ENCODE data around the gene FOXL1. TPM values are rescaled to one million over a fixed set of nuclear protein-coding genes. Genes with fewer than 3 reads are reported as not detected.

FOXL1 gene
- total RNA-seq, 1 donor from 2014 or later: under 0.01 TPM

GRCh38 chr16:86566966-86567700, 11.2 kb upstream of the FOXL1 start:
- peaks cover 8 to 10% (median 9%) of the 10 kb centered on the region in 3 donors for H3K4me1 ChIP-seq (ENCODE audit: control insufficient read depth in 3 of 3, insufficient read depth in 3 of 3, low read length in 3 of 3)
- H3K9me3 ChIP-seq (ENCODE audit: control insufficient read depth in 3 of 3, low read length in 3 of 3): no peaks in the 10 kb centered on the region
- peak overlapping the region in 2 of 3 donors; percentile 43 to 45 for H3K4me3 ChIP-seq (ENCODE audit: low read length in 3 of 3)
- peaks cover 67 to 88% (median 73%) of the 10 kb centered on the region in 3 donors for H3K27me3 ChIP-seq (ENCODE audit: control insufficient read depth in 3 of 3, insufficient read depth in 3 of 3, low read length in 3 of 3)
- H3K9ac ChIP-seq (ENCODE audit: low read depth in 1 of 3, low read length in 3 of 3): peak overlapping the region in 1 of 3 donors; percentile 25
- peak overlapping the region; percentile 30 for H3K27ac ChIP-seq (ENCODE audit: low read depth, low read length)
- H3K36me3 ChIP-seq (ENCODE audit: control insufficient read depth in 3 of 3, insufficient read depth in 3 of 3, low read length in 3 of 3): no peaks in the 10 kb centered on the region

GRCh38 chr16:86567701-86568581, 10.4 kb upstream of the FOXL1 start:
- Histone ChIP-seq H3K9ac (ENCODE audit: low read depth in 1 of 3, low read length in 3 of 3) (peak overlapping the region in 2 of 3 donors; percentile 45 to 57), H3K4me3 (ENCODE audit: low read length in 3 of 3) (peak overlapping the region in 1 of 3 donors; percentile 43), H3K9me3 (ENCODE audit: control insufficient read depth in 3 of 3, low read length in 3 of 3) (no peaks in the 10 kb centered on the region), H3K4me1 (ENCODE audit: control insufficient read depth in 3 of 3, insufficient read depth in 3 of 3, low read length in 3 of 3) (peaks cover 8 to 10% (median 9%) of the 10 kb centered on the region in 3 donors), H3K27ac (ENCODE audit: low read depth, low read length) (peak overlapping the region; percentile 30), H3K27me3 (ENCODE audit: control insufficient read depth in 3 of 3, insufficient read depth in 3 of 3, low read length in 3 of 3) (peaks cover 74 to 91% (median 79%) of the 10 kb centered on the region in 3 donors), H3K36me3 (ENCODE audit: control insufficient read depth in 3 of 3, insufficient read depth in 3 of 3, low read length in 3 of 3) (no peaks in the 10 kb centered on the region)

GRCh38 chr16:86568677-86569623, 9.4 kb upstream of the FOXL1 start:
- Histone ChIP-seq H3K27ac (ENCODE audit: low read depth, low read length) (no peak overlapping the region), H3K27me3 (ENCODE audit: control insufficient read depth in 3 of 3, insufficient read depth in 3 of 3, low read length in 3 of 3) (peaks cover 78 to 92% (median 88%) of the 10 kb centered on the region in 3 donors), H3K4me1 (ENCODE audit: control insufficient read depth in 3 of 3, insufficient read depth in 3 of 3, low read length in 3 of 3) (peaks cover 3 to 9% (median 7%) of the 10 kb centered on the region in 3 donors), H3K9ac (ENCODE audit: low read depth in 1 of 3, low read length in 3 of 3) (peak overlapping the region in 2 of 3 donors; percentile 45 to 57), H3K4me3 (ENCODE audit: low read length in 3 of 3) (peak overlapping the region in 2 of 3 donors; percentile 49), H3K9me3 (ENCODE audit: control insufficient read depth in 3 of 3, low read length in 3 of 3) (no peaks in the 10 kb centered on the region), H3K36me3 (ENCODE audit: control insufficient read depth in 3 of 3, insufficient read depth in 3 of 3, low read length in 3 of 3) (no peaks in the 10 kb centered on the region)

- no peaks in the 10 kb centered on the region for H3K9me3 ChIP-seq (ENCODE audit: control insufficient read depth in 3 of 3, low read length in 3 of 3)
- no peak overlapping the region for H3K27ac ChIP-seq (ENCODE audit: low read depth, low read length)
- H3K4me1 ChIP-seq (ENCODE audit: control insufficient read depth in 3 of 3, insufficient read depth in 3 of 3, low read length in 3 of 3): peaks cover 3 to 6% (median 4%) of the 10 kb centered on the region in 3 donors
- H3K9ac ChIP-seq (ENCODE audit: low read depth in 1 of 3, low read length in 3 of 3): no peak overlapping the region
- peaks cover 78 to 92% (median 88%) of the 10 kb centered on the region in 3 donors for H3K27me3 ChIP-seq (ENCODE audit: control insufficient read depth in 3 of 3, insufficient read depth in 3 of 3, low read length in 3 of 3)
- H3K36me3 ChIP-seq (ENCODE audit: control insufficient read depth in 3 of 3, insufficient read depth in 3 of 3, low read length in 3 of 3): no peaks in the 10 kb centered on the region
- no peak overlapping the region for H3K4me3 ChIP-seq (ENCODE audit: low read length in 3 of 3)
Measured at GRCh38 chr16:86569701-86570447, 8.5 kb upstream of the FOXL1 start.

- peak overlapping the region in 1 of 3 donors; percentile 50 for H3K9ac ChIP-seq (ENCODE audit: low read depth in 1 of 3, low read length in 3 of 3)
- H3K27ac ChIP-seq (ENCODE audit: low read depth, low read length): no peak overlapping the region
- H3K9me3 ChIP-seq (ENCODE audit: control insufficient read depth in 3 of 3, low read length in 3 of 3): no peaks in the 10 kb centered on the region
Measured at GRCh38 chr16:86570558-86571529, 7.5 kb upstream of the FOXL1 start.

GRCh38 chr16:86571530-86571915, 6.8 kb upstream of the FOXL1 start:
- peaks cover 0 to 14% (median 12%) of the 10 kb centered on the region in 3 donors for H3K4me1 ChIP-seq (ENCODE audit: control insufficient read depth in 3 of 3, insufficient read depth in 3 of 3, low read length in 3 of 3)
- H3K27ac ChIP-seq (ENCODE audit: low read depth, low read length): no peak overlapping the region
- no peaks in the 10 kb centered on the region for H3K36me3 ChIP-seq (ENCODE audit: control insufficient read depth in 3 of 3, insufficient read depth in 3 of 3, low read length in 3 of 3)
- H3K9me3 ChIP-seq (ENCODE audit: control insufficient read depth in 3 of 3, low read length in 3 of 3): no peaks in the 10 kb centered on the region
- peaks cover 80 to 94% (median 88%) of the 10 kb centered on the region in 3 donors for H3K27me3 ChIP-seq (ENCODE audit: control insufficient read depth in 3 of 3, insufficient read depth in 3 of 3, low read length in 3 of 3)
- H3K9ac ChIP-seq (ENCODE audit: low read depth in 1 of 3, low read length in 3 of 3): peak overlapping the region in 1 of 3 donors; percentile 50
- H3K4me3 ChIP-seq (ENCODE audit: low read length in 3 of 3): no peak overlapping the region

More at GRCh38 chr16:86570558-86571529, 7.5 kb upstream of the FOXL1 start:
- Histone ChIP-seq H3K36me3 (ENCODE audit: control insufficient read depth in 3 of 3, insufficient read depth in 3 of 3, low read length in 3 of 3) (no peaks in the 10 kb centered on the region), H3K4me3 (ENCODE audit: low read length in 3 of 3) (peak overlapping the region in 1 of 3 donors; percentile 22), H3K4me1 (ENCODE audit: control insufficient read depth in 3 of 3, insufficient read depth in 3 of 3, low read length in 3 of 3) (peaks cover 0 to 11% (median 10%) of the 10 kb centered on the region in 3 donors), H3K27me3 (ENCODE audit: control insufficient read depth in 3 of 3, insufficient read depth in 3 of 3, low read length in 3 of 3) (peaks cover 78 to 92% (median 86%) of the 10 kb centered on the region in 3 donors)

- Histone ChIP-seq H3K9ac (ENCODE audit: low read depth in 1 of 3, low read length in 3 of 3) (no peak overlapping the region), H3K27me3 (ENCODE audit: control insufficient read depth in 3 of 3, insufficient read depth in 3 of 3, low read length in 3 of 3) (peaks cover 84 to 95% (median 90%) of the 10 kb centered on the region in 3 donors), H3K9me3 (ENCODE audit: control insufficient read depth in 3 of 3, low read length in 3 of 3) (no peaks in the 10 kb centered on the region), H3K27ac (ENCODE audit: low read depth, low read length) (no peak overlapping the region), H3K4me1 (ENCODE audit: control insufficient read depth in 3 of 3, insufficient read depth in 3 of 3, low read length in 3 of 3) (peaks cover 2 to 14% (median 12%) of the 10 kb centered on the region in 3 donors), H3K36me3 (ENCODE audit: control insufficient read depth in 3 of 3, insufficient read depth in 3 of 3, low read length in 3 of 3) (no peaks in the 10 kb centered on the region), H3K4me3 (ENCODE audit: low read length in 3 of 3) (no peak overlapping the region)
Measured at GRCh38 chr16:86572041-86572521, 6.3 kb upstream of the FOXL1 start.

- no peak overlapping the region for H3K4me3 ChIP-seq (ENCODE audit: low read length in 3 of 3)
- H3K4me1 ChIP-seq (ENCODE audit: control insufficient read depth in 3 of 3, insufficient read depth in 3 of 3, low read length in 3 of 3): peaks cover 2 to 14% (median 12%) of the 10 kb centered on the region in 3 donors
- H3K27me3 ChIP-seq (ENCODE audit: control insufficient read depth in 3 of 3, insufficient read depth in 3 of 3, low read length in 3 of 3): peaks cover 85 to 95% (median 90%) of the 10 kb centered on the region in 3 donors
- H3K9ac ChIP-seq (ENCODE audit: low read depth in 1 of 3, low read length in 3 of 3): no peak overlapping the region
- no peak overlapping the region for H3K27ac ChIP-seq (ENCODE audit: low read depth, low read length)
- H3K36me3 ChIP-seq (ENCODE audit: control insufficient read depth in 3 of 3, insufficient read depth in 3 of 3, low read length in 3 of 3): no peaks in the 10 kb centered on the region
- H3K9me3 ChIP-seq (ENCODE audit: control insufficient read depth in 3 of 3, low read length in 3 of 3): no peaks in the 10 kb centered on the region
Measured at GRCh38 chr16:86572606-86573005, 5.7 kb upstream of the FOXL1 start.

Data from skeletal muscle tissue (tissue), 4 donors.